Keratinocyte (primary cell): Measurements from ENCODE around the gene NDOR1. TPM values are rescaled to one million over a fixed set of nuclear protein-coding genes. Genes with fewer than 3 reads are reported as not detected.
A peak's percentile ranks its signal among the peaks of the same experiment; 100 is the strongest.

Experiments
- DNase-seq: peaks from one replicate; pipeline ENCODE4 v3.0.0-alpha.2; 2011; ENCODE audit warnings: low read depth, missing footprints, low spot score
- FAIRE-seq: peaks from 2 replicates; lab custom pipeline; 2011; peaks lifted over from hg19 to GRCh38; lab: Jason Lieb, UNC
- H2AFZ ChIP-seq: 2 replicates; pipeline ENCODE4 v1.6.0; 2012; ENCODE audit warnings: low read length, control low read depth, inconsistent platforms; ENCODE audit not compliant: control insufficient read depth
- H3K27ac ChIP-seq: 2 replicates; pipeline ENCODE4 v1.5.1; 2011; ENCODE audit warnings: low read length; ENCODE audit not compliant: control insufficient read depth, insufficient read depth
- H3K27me3 ChIP-seq: 3 replicates; pipeline ENCODE4 v1.6.0; 2011; ENCODE audit warnings: low read length; ENCODE audit not compliant: control insufficient read depth, insufficient read depth; ENCODE audit errors: extremely low read depth
- H3K36me3 ChIP-seq, 2 experiments: 2 replicates in 1 of 2; 3 replicates in 1 of 2; pipeline ENCODE4 v1.5.1; 2011; ENCODE audit warnings: low read length in 2 of 2, mild to moderate bottlenecking in 1 of 2; ENCODE audit not compliant: control insufficient read depth in 2 of 2, insufficient read depth in 2 of 2; ENCODE audit errors: extremely low read depth in 1 of 2
- H3K4me1 ChIP-seq: 3 replicates; pipeline ENCODE4 v1.5.1; 2011; ENCODE audit warnings: low read length; ENCODE audit not compliant: control insufficient read depth, insufficient read depth; ENCODE audit errors: extremely low read depth
- H3K4me2 ChIP-seq: 3 replicates; pipeline ENCODE4 v1.6.0; 2011; ENCODE audit warnings: low read depth, low read length; ENCODE audit not compliant: control insufficient read depth, insufficient read depth; ENCODE audit errors: extremely low read depth
- H3K4me3 ChIP-seq, 3 experiments: fragments of 200-600 bp in 1 of 3; sonication (generic) in 1 of 3; 2 replicates in 2 of 3; 3 replicates in 1 of 3; pipeline ENCODE4 v1.5.1; 2011 to 2016; ENCODE audit warnings: low read length in 3 of 3, mild to moderate bottlenecking in 3 of 3, control low read depth in 2 of 3, inconsistent platforms in 1 of 3, low read depth in 1 of 3, mixed read lengths in 1 of 3, mixed run types in 1 of 3, moderate library complexity in 1 of 3; ENCODE audit not compliant: control insufficient read depth in 2 of 3, insufficient read depth in 2 of 3; ENCODE audit errors: extremely low read depth in 1 of 3
- H3K79me2 ChIP-seq: 2 replicates; pipeline ENCODE4 v1.6.0; 2012; ENCODE audit warnings: low read length; ENCODE audit not compliant: control insufficient read depth, insufficient read depth
- H3K9ac ChIP-seq: 3 replicates; pipeline ENCODE4 v1.6.0; 2011; ENCODE audit warnings: low read length; ENCODE audit not compliant: control insufficient read depth, insufficient read depth; ENCODE audit errors: extremely low read depth
- H3K9me1 ChIP-seq: 3 replicates; pipeline ENCODE4 v1.6.0; 2011; ENCODE audit warnings: low read length; ENCODE audit not compliant: control insufficient read depth, insufficient read depth; ENCODE audit errors: extremely low read depth
- H3K9me3 ChIP-seq: 2 replicates; pipeline ENCODE4 v1.5.1; 2012; ENCODE audit warnings: low read depth, low read length; ENCODE audit not compliant: control insufficient read depth
- H4K20me1 ChIP-seq: 3 replicates; pipeline ENCODE4 v1.6.0; 2011; ENCODE audit warnings: low read length; ENCODE audit not compliant: control insufficient read depth, insufficient read depth; ENCODE audit errors: extremely low read depth
- CTCF ChIP-seq, 3 experiments: IDR thresholded peaks in 1 of 3; conservative IDR thresholded peaks in 1 of 3; optimal IDR thresholded peaks in 1 of 3; 2 replicates in 2 of 3; 3 replicates in 1 of 3; pipeline versions ENCODE3 to v1.5.1; 2011; ENCODE audit warnings: low read length in 3 of 3, mild to moderate bottlenecking in 3 of 3, moderate library complexity in 2 of 3, control low read depth in 1 of 3, inconsistent platforms in 1 of 3; ENCODE audit not compliant: insufficient read depth in 2 of 3; ENCODE audit errors: extremely low read depth in 1 of 3
- EZH2 ChIP-seq: IDR thresholded peaks from one replicate; pipeline ENCODE4 v1.6.1; 2012; ENCODE audit warnings: inconsistent platforms, mild to moderate bottlenecking, low read length, moderate library complexity
- dilution Hi-C: fragments of 300-500 bp; cut with MboI; formaldehyde crosslinking; loops from one replicate; pipeline ENCODE4 v1.7.0; 2020; ENCODE audit warnings: low sequenced_read_pairs; ENCODE audit not compliant: extremely low pct_ligation_motif_present
- polyA plus RNA-seq, 5 experiments: library from polyadenylated mRNA; depleted of rRNA in 3 of 5; stranded (reverse) in 3 of 5; stranded (forward) in 1 of 5; unstranded in 1 of 5; fragments of >200 nt; gene quantifications; 1 replicate in 1 of 5; 2 replicates in 3 of 5; 3 replicates in 1 of 5; pipeline versions ENCODE4 v1.2.1 to v1.2.3, GENCODE V29; 2011 to 2012; ENCODE audit warnings: missing spikeins in 2 of 5, low read depth in 1 of 5, low replicate concordance in 1 of 5

Gene NDOR1
- polyA plus RNA-seq, 1 donor (not counting 4 experiments of a cell fraction or from before 2014, with no cell fraction given): 3.9 TPM

- Histone ChIP-seq H2AFZ (no peak overlapping the region), H3K9me1 (no peaks in the 10 kb centered on the region), H4K20me1 (no peaks in the 10 kb centered on the region), H3K4me3 (no peak overlapping the region), H3K27ac (no peak overlapping the region), H3K4me1 (peaks cover 23% of the 10 kb centered on the region), H3K36me3 (peaks cover 24 to 25% of the 10 kb centered on the region in 2 experiments), H3K9me3 (no peaks in the 10 kb centered on the region), H3K9ac (no peak overlapping the region), H3K27me3 (no peaks in the 10 kb centered on the region), H3K79me2 (peaks cover 45% of the 10 kb centered on the region), H3K4me2 (no peak overlapping the region)
- no peak for DNase-seq
- no peak for FAIRE-seq
- TF ChIP-seq EZH2: no peak
- dilution Hi-C loops: no loop called here
Observed at GRCh38 chr9:137185921-137186320, 19.6 kb upstream of the NDOR1 start.

- no peaks in the 10 kb centered on the region for H3K9me1 ChIP-seq
- H3K27ac ChIP-seq: no peak overlapping the region
- H3K9me3 ChIP-seq: no peaks in the 10 kb centered on the region
- no peak overlapping the region for H3K4me3 ChIP-seq
- no peak for DNase-seq
- dilution Hi-C loops: no loop called here
- H2AFZ ChIP-seq: no peak overlapping the region
- H3K36me3 ChIP-seq: peaks cover 24 to 25% of the 10 kb centered on the region in 2 experiments
- H3K4me2 ChIP-seq: no peak overlapping the region
- no peaks in the 10 kb centered on the region for H4K20me1 ChIP-seq
- TF ChIP-seq EZH2: no peak
- no peak for TF ChIP-seq CTCF (optimal IDR thresholded peaks at IDR 0.05 in 1 of 3, IDR thresholded peaks at IDR 0.05 in 1 of 3, conservative IDR thresholded peaks at IDR 0.05 in 1 of 3; ENCODE audit: extremely low read depth in 1 of 3, insufficient read depth in 2 of 3, low read length in 3 of 3)
- no peak overlapping the region for H3K9ac ChIP-seq
- no peak for FAIRE-seq
- no peaks in the 10 kb centered on the region for H3K27me3 ChIP-seq
- peaks cover 47% of the 10 kb centered on the region for H3K79me2 ChIP-seq
- H3K4me1 ChIP-seq: peaks cover 23% of the 10 kb centered on the region
Observed at GRCh38 chr9:137186385-137186784, 19.1 kb upstream of the NDOR1 start.

DNA sequence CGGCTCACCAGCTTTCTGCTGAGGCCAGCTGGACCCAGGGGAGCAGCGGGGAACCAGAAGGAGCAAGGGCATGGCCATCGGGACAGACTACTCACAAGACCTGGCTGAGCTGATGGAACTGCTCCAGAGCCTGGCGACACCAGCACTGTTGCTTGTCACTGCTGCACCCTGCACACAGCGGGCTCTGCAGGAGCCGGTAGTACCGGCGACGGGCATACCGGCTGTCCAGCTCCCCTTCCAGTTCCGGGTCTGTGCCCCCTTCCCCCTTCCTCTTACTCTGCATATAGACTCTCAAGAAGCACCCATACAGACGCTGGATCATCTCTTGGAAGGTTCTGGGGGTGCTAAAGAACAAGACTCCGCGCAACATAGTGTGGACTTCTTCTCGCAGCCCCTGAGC, 18.1 kb upstream of the NDOR1 start:
- peak overlapping the region; percentile 92 for H3K9ac ChIP-seq
- no peak overlapping the region for H2AFZ ChIP-seq
- peak overlapping the region; percentile 88 to 96 (median 90) for H3K4me3 ChIP-seq
- H3K27ac ChIP-seq: peak overlapping the region; percentile 89
- no peaks in the 10 kb centered on the region for H4K20me1 ChIP-seq
- no peaks in the 10 kb centered on the region for H3K9me3 ChIP-seq
- dilution Hi-C loops: no loop called here
- TF ChIP-seq EZH2 (no peak), CTCF (optimal IDR thresholded peaks at IDR 0.05 in 1 of 3, IDR thresholded peaks at IDR 0.05 in 1 of 3, conservative IDR thresholded peaks at IDR 0.05 in 1 of 3; ENCODE audit: extremely low read depth in 1 of 3, insufficient read depth in 2 of 3, low read length in 3 of 3) (no peak)
- no peak for FAIRE-seq
- H3K79me2 ChIP-seq: peaks cover 47% of the 10 kb centered on the region
- no peaks in the 10 kb centered on the region for H3K27me3 ChIP-seq
- H3K4me2 ChIP-seq: peak overlapping the region; percentile 97
- peaks cover 23% of the 10 kb centered on the region for H3K4me1 ChIP-seq
- H3K9me1 ChIP-seq: no peaks in the 10 kb centered on the region
- no peak for DNase-seq
- peaks cover 23 to 28% of the 10 kb centered on the region in 2 experiments for H3K36me3 ChIP-seq
